ENCODE data around the gene PSMD4. TPM values are rescaled to one million over a fixed set of nuclear protein-coding genes. Genes with fewer than 3 reads are reported as not detected.
"Not testable (repeated sequence)": the region's sequence is repeated elsewhere in the genome, so short reads cannot be mapped to it uniquely, and the experiment has no call there.

PSMD4 gene
- total and polyA plus RNA-seq, 7 experiments from 2014 or later: 72.0 to 258 (median 145) TPM

- Histone ChIP-seq H3K27me3 (ENCODE audit: control insufficient read depth in 2 of 2, insufficient read depth in 2 of 2, low read length in 2 of 2) (no peaks in the 10 kb centered on the region), H3K36me3 (ENCODE audit: control insufficient read depth in 2 of 3, insufficient read depth in 3 of 3, low read length in 3 of 3) (peaks cover 0 to 59% (median 15%) of the 10 kb centered on the region in 3 experiments), H3K4me1 (ENCODE audit: control insufficient read depth in 2 of 2, insufficient read depth in 2 of 2, low read length in 2 of 2) (no peaks in the 10 kb centered on the region), H3K27ac (ENCODE audit: low read depth, low read length) (no peak overlapping the region), H3K4me3 (ENCODE audit: low read length) (no peak overlapping the region), H3K9me3 (ENCODE audit: control insufficient read depth in 2 of 3, low read length in 3 of 3) (no peaks in the 10 kb centered on the region)
- POLR2A ChIA-PET: interaction anchor here (1.4 kb wide), 1 partner anchor 16 kb away, joined by 3 read pairs; no protein-coding TSS in a partner anchor
- H3K9me3 Mint-ChIP-seq: no peaks in the 10 kb centered on the region
- H3K27ac Mint-ChIP-seq: peak overlapping the region in 2 of 9 donors; percentile 17 to 39
- H3K27me3 Mint-ChIP-seq: no peaks in the 10 kb centered on the region
- DNase-seq: no peak
- CTCF ChIA-PET: interaction anchor here (0.6 kb wide), 1 partner anchor 131 kb away, joined by 3 read pairs; no protein-coding TSS in a partner anchor
- H3K4me1 Mint-ChIP-seq: no peaks in the 10 kb centered on the region
- H3K4me3 Mint-ChIP-seq: no peak overlapping the region
- intact Hi-C loops (cut with micrococcal nuclease): no loop called here
- ATAC-seq: no peak
- H3K36me3 Mint-ChIP-seq: peaks cover 0 to 38% (median 26%) of the 10 kb centered on the region in 5 donors
These were observed 11.1 kb downstream of the PSMD4 start for GRCh38 chr1:151265446-151266236.

GRCh38 chr1:151266315-151266714 lies 11.8 kb downstream of the PSMD4 start:
- Mint-ChIP-seq H3K36me3 (peaks cover 0 to 38% (median 27%) of the 10 kb centered on the region in 5 donors), H3K27me3 (no peaks in the 10 kb centered on the region), H3K9me3 (no peaks in the 10 kb centered on the region), H3K4me3 (no peak overlapping the region), H3K4me1 (no peaks in the 10 kb centered on the region), H3K27ac (no peak overlapping the region)
- H3K27ac ChIP-seq (ENCODE audit: low read depth, low read length): no peak overlapping the region
- ChIA-PET POLR2A (interaction anchor here (2.3 kb wide), 1 partner anchor 8 kb away, joined by 7 read pairs; no protein-coding TSS in a partner anchor), CTCF (no interaction called here)
- H3K36me3 ChIP-seq (ENCODE audit: control insufficient read depth in 2 of 3, insufficient read depth in 3 of 3, low read length in 3 of 3): peaks cover 0 to 59% (median 15%) of the 10 kb centered on the region in 3 experiments
- no peaks in the 10 kb centered on the region for H3K9me3 ChIP-seq (ENCODE audit: control insufficient read depth in 2 of 3, low read length in 3 of 3)
- no peaks in the 10 kb centered on the region for H3K27me3 ChIP-seq (ENCODE audit: control insufficient read depth in 2 of 2, insufficient read depth in 2 of 2, low read length in 2 of 2)
- H3K4me1 ChIP-seq (ENCODE audit: control insufficient read depth in 2 of 2, insufficient read depth in 2 of 2, low read length in 2 of 2): no peaks in the 10 kb centered on the region
- ATAC-seq (no peak), DNase-seq (no peak)
- H3K4me3 ChIP-seq (ENCODE audit: low read length): no peak overlapping the region
- intact Hi-C loops (cut with micrococcal nuclease): no loop called here

- no peaks in the 10 kb centered on the region for H3K9me3 Mint-ChIP-seq
- Histone ChIP-seq H3K4me1 (ENCODE audit: control insufficient read depth in 2 of 2, insufficient read depth in 2 of 2, low read length in 2 of 2) (no peaks in the 10 kb centered on the region), H3K27me3 (ENCODE audit: control insufficient read depth in 2 of 2, insufficient read depth in 2 of 2, low read length in 2 of 2) (no peaks in the 10 kb centered on the region), H3K9me3 (ENCODE audit: control insufficient read depth in 2 of 3, low read length in 3 of 3) (no peaks in the 10 kb centered on the region), H3K4me3 (ENCODE audit: low read length) (no peak overlapping the region), H3K36me3 (ENCODE audit: control insufficient read depth in 2 of 3, insufficient read depth in 3 of 3, low read length in 3 of 3) (peaks cover 0 to 59% (median 15%) of the 10 kb centered on the region in 3 experiments), H3K27ac (ENCODE audit: low read depth, low read length) (no peak overlapping the region)
- ChIA-PET POLR2A (interaction anchor here (2.3 kb wide), 1 partner anchor 8 kb away, joined by 7 read pairs; no protein-coding TSS in a partner anchor), CTCF (no interaction called here)
- H3K36me3 Mint-ChIP-seq: peaks cover 0 to 38% (median 27%) of the 10 kb centered on the region in 5 donors
- H3K27ac Mint-ChIP-seq: peak overlapping the region in 3 of 9 donors; percentile 1 to 28 (median 9)
- no peaks in the 10 kb centered on the region for H3K4me1 Mint-ChIP-seq
- H3K27me3 Mint-ChIP-seq: no peaks in the 10 kb centered on the region
- intact Hi-C loops (cut with micrococcal nuclease): no loop called here
- no peak overlapping the region for H3K4me3 Mint-ChIP-seq
- no peak for DNase-seq
- ATAC-seq: no peak
These were observed 12.3 kb downstream of the PSMD4 start for GRCh38 chr1:151266821-151267220.

- no peak overlapping the region for H3K4me3 ChIP-seq (ENCODE audit: low read length)
- Mint-ChIP-seq H3K36me3 (peaks cover 0 to 41% (median 29%) of the 10 kb centered on the region in 5 donors), H3K9me3 (no peaks in the 10 kb centered on the region), H3K4me1 (peaks cover 0 to 2% (median 0%) of the 10 kb centered on the region in 7 donors), H3K4me3 (no peak overlapping the region), H3K27me3 (no peaks in the 10 kb centered on the region), H3K27ac (peak overlapping the region in 3 of 9 donors; percentile 26 to 69 (median 67))
- no peaks in the 10 kb centered on the region for H3K27me3 ChIP-seq (ENCODE audit: control insufficient read depth in 2 of 2, insufficient read depth in 2 of 2, low read length in 2 of 2)
- H3K9me3 ChIP-seq (ENCODE audit: control insufficient read depth in 2 of 3, low read length in 3 of 3): no peaks in the 10 kb centered on the region
- H3K4me1 ChIP-seq (ENCODE audit: control insufficient read depth in 2 of 2, insufficient read depth in 2 of 2, low read length in 2 of 2): no peaks in the 10 kb centered on the region
- DNase-seq: no peak
- no peak overlapping the region for H3K27ac ChIP-seq (ENCODE audit: low read depth, low read length)
- no peak for ATAC-seq
- CTCF ChIA-PET: no interaction called here
- intact Hi-C loops (cut with micrococcal nuclease): no loop called here
- POLR2A ChIA-PET: interaction anchor here (2.3 kb wide), 1 partner anchor 9 kb away, joined by 7 read pairs; no protein-coding TSS in a partner anchor
- H3K36me3 ChIP-seq (ENCODE audit: control insufficient read depth in 2 of 3, insufficient read depth in 3 of 3, low read length in 3 of 3): peaks cover 0 to 50% (median 15%) of the 10 kb centered on the region in 3 experiments
These were observed 13.2 kb downstream of the PSMD4 start for GRCh38 chr1:151267760-151268159.

GRCh38 chr1:151273924-151274466 lies 19.5 kb downstream of the PSMD4 start:
- H3K27me3 Mint-ChIP-seq: no peaks in the 10 kb centered on the region
- ATAC-seq (no peak), DNase-seq (no peak)
- Histone ChIP-seq H3K4me3 (ENCODE audit: low read length) (no peak overlapping the region), H3K9me3 (ENCODE audit: control insufficient read depth in 2 of 3, low read length in 3 of 3) (no peaks in the 10 kb centered on the region), H3K4me1 (ENCODE audit: control insufficient read depth in 2 of 2, insufficient read depth in 2 of 2, low read length in 2 of 2) (no peaks in the 10 kb centered on the region), H3K36me3 (ENCODE audit: control insufficient read depth in 2 of 3, insufficient read depth in 3 of 3, low read length in 3 of 3) (no peaks in the 10 kb centered on the region), H3K27ac (ENCODE audit: low read depth, low read length) (no peak overlapping the region), H3K27me3 (ENCODE audit: control insufficient read depth in 2 of 2, insufficient read depth in 2 of 2, low read length in 2 of 2) (no peaks in the 10 kb centered on the region)
- peaks cover 0 to 14% (median 0%) of the 10 kb centered on the region in 7 donors for H3K4me1 Mint-ChIP-seq
- no peaks in the 10 kb centered on the region for H3K9me3 Mint-ChIP-seq
- peaks cover 0 to 12% (median 8%) of the 10 kb centered on the region in 5 donors for H3K36me3 Mint-ChIP-seq
- ChIA-PET POLR2A (interaction anchor here (0.5 to 1.4 kb wide), 2 partner anchors 53 to 58 kb away, joined by 3 to 4 read pairs; partner anchors contain the start of gene PI4KB), CTCF (no interaction called here)
- peak overlapping the region in 3 of 9 donors; percentile 9 to 60 (median 22) for H3K27ac Mint-ChIP-seq
- intact Hi-C loops (cut with micrococcal nuclease): no loop called here
- no peak overlapping the region for H3K4me3 Mint-ChIP-seq

- H3K9me3 Mint-ChIP-seq; H3K4me3 ChIP-seq (ENCODE audit: low read length); H3K4me1 ChIP-seq (ENCODE audit: control insufficient read depth in 2 of 2, insufficient read depth in 2 of 2, low read length in 2 of 2); H3K36me3 ChIP-seq (ENCODE audit: control insufficient read depth in 2 of 3, insufficient read depth in 3 of 3, low read length in 3 of 3); CTCF ChIA-PET; H3K27ac ChIP-seq (ENCODE audit: low read depth, low read length); H3K27ac Mint-ChIP-seq; H3K9me3 ChIP-seq (ENCODE audit: control insufficient read depth in 2 of 3, low read length in 3 of 3); H3K4me3 Mint-ChIP-seq; intact Hi-C loops (cut with micrococcal nuclease); DNase-seq; H3K27me3 ChIP-seq (ENCODE audit: control insufficient read depth in 2 of 2, insufficient read depth in 2 of 2, low read length in 2 of 2); H3K27me3 Mint-ChIP-seq; POLR2A ChIA-PET; ATAC-seq: not testable (repeated sequence)
- Mint-ChIP-seq H3K36me3 (peaks cover 0 to 12% (median 4%) of the 10 kb centered on the region in 5 donors), H3K4me1 (peaks cover 0 to 14% (median 0%) of the 10 kb centered on the region in 7 donors)
These were observed 20.8 kb downstream of the PSMD4 start for GRCh38 chr1:151275341-151275740.

All from naive thymus-derived CD4-positive, alpha-beta T cell (primary cell).